KOPT-K1 (cell line): ENCODE measurements around the gene TOX2.

Experiments used
- H3K27ac ChIP-seq: fragments of 200-600 bp; sonication (generic); 2 replicates; pipeline ENCODE4 v1.5.1; 2016; ENCODE audit warnings: antibody characterized with exemption, mild to moderate bottlenecking, low read depth, low read length; ENCODE audit not compliant: poor library complexity, severe bottlenecking
- H3K36me3 ChIP-seq: fragments of 200-600 bp; sonication (generic); 2 replicates; pipeline ENCODE4 v1.5.1; 2017; ENCODE audit warnings: antibody characterized with exemption, mild to moderate bottlenecking, low read length, moderate library complexity; ENCODE audit not compliant: insufficient read depth
- H3K9me3 ChIP-seq: fragments of 200-600 bp; sonication (generic); 2 replicates; pipeline ENCODE4 v1.5.1; 2017; ENCODE audit warnings: antibody characterized with exemption, low read length, mild to moderate bottlenecking; ENCODE audit not compliant: insufficient read depth, poor library complexity, severe bottlenecking

TOX2 gene

DNA sequence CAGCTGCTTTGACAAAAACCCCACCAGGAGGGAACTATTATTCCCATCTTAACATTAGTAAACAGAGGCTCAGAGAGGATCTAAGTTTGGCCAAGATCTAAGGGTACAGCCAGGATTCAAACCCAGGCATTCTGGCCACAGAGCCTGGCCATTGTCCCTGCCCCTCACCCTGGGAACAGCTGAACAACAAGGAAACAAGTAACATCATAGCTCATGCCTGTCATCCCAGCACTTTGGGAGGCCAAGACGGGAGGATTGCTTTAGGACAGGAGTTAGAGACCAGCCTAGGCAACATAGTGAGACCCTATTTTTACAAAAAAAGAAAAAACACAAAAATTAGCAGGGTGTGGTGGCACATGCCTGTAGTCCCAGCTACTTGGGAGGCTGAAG, 27.5 kb downstream of the TOX2 start:
- Histone ChIP-seq H3K36me3 (no peaks in the 10 kb centered on the region), H3K27ac (no peak overlapping the region), H3K9me3 (no peaks in the 10 kb centered on the region)

DNA sequence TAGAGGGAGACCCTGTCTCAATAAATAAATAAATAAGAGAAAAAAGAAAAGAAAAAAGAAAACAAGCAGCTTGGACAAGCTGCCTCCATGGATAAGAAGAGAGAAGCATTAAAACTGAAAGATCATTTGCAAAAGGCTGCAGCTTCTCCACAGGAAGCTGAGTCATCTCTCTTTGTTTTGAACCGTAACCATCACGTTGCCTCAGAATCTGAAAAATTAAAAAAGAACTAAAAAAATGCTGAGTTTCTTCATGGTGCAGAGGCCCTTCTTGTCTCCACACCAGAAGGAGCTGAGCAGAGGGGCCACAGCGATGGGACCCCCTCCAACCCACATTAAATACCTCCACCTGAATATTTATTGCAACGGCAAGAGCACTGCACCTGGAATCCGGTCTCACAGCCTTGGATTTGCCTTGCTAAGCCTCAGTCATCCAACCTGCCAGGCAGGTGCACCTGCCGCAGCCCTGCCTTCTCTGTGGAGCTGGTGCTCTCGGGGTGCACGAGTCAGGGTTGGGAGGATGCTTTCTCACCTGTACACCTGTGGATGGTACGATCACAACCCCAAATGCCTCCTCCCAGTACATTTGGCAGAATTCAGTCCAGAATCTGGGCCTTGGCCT, 28.1 kb downstream of the TOX2 start:
- Histone ChIP-seq H3K9me3 (no peaks in the 10 kb centered on the region), H3K27ac (no peak overlapping the region), H3K36me3 (no peaks in the 10 kb centered on the region)

DNA sequence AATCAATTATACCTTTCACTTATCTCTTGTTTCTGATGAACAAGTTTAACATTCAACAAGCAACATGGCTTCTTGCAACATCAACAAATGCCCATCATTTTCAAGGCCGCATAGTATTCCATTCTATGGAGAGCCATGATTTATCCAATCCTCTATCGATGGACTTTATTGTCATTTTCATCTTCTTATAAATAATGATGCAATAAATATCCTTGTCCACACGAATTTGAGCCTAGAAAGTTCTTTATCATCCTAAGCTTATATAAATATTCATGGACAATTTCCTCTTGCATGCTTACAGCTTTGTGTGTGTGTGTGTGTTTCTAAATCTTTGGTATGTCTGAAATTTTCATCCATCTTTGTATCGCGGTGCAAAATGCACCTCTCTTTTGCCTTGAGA, 29.1 kb downstream of the TOX2 start:
- H3K9me3 ChIP-seq = no peaks in the 10 kb centered on the region
- H3K27ac ChIP-seq = no peak overlapping the region

DNA sequence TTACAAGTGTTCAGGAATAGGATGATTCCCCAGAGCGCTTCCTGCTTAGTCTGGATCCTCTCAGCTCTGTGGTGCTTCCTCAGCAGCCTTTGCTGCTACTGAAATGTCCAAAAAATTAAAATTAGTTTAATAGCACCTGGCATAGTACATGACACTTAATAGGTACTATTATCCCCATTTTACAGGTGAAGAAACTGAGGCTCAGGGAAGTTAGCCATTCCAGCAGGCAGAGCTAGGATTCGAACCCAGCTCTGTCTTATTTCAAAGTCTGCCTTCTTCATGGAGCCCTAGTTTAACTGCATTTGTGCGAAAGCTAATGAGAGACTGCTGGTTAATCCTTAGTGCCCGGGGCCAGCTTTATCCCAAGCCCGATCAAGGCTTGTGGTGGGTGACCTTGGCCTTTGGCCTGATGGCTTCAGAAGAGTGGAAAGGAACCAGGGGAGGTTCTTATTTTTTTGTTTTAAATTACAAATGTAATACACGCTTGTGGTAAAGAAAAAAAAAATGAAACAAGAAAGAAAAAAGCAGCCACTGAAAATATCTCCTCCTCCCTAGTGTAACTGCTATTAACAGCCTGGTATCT, 30.1 kb downstream of the TOX2 start:
- no peaks in the 10 kb centered on the region for H3K36me3 ChIP-seq
- no peak overlapping the region for H3K27ac ChIP-seq
- H3K9me3 ChIP-seq = no peaks in the 10 kb centered on the region

More for the DNA sequence above, 29.1 kb downstream of the TOX2 start:
- no peaks in the 10 kb centered on the region for H3K36me3 ChIP-seq

DNA sequence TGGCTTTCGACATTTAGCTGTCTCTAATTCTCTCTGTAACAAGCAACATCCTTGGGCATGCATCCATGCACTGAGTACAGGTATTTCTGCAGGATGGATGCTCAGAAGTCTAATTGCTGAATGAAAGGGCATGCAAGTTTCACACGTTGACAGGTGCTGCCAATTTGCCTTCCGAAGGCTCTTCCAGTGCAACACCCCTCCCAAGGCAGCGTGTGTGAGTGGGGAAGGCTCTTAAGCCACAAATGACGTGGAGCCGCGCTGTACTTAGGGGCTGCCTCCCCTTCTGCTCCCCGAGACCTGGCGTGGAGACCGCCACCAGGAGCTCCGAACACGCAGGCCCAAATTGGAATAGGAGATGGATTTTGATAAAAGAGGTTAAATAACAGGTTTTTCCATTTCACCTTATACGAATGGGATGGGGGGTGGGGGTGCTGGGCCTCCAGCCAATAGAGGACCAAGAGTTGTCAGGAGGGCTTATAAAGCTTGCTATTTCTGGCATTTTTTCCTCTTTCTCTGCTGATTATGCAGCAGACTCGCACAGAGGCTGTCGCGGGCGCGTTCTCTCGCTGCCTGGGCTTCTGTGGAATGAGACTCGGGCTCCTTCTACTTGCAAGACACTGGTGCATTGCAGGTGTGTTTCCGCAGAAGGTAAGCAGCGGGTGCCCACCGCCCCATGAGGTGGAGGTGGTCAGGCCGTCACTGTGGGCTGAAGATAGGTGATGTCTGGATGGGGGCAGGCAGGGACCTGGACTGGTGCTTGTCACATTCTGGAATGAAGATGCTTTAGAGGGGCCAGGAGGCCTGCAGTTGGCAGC, 30.9 kb downstream of the TOX2 start:
- Histone ChIP-seq H3K36me3 (no peaks in the 10 kb centered on the region), H3K9me3 (no peaks in the 10 kb centered on the region), H3K27ac (no peak overlapping the region)

DNA sequence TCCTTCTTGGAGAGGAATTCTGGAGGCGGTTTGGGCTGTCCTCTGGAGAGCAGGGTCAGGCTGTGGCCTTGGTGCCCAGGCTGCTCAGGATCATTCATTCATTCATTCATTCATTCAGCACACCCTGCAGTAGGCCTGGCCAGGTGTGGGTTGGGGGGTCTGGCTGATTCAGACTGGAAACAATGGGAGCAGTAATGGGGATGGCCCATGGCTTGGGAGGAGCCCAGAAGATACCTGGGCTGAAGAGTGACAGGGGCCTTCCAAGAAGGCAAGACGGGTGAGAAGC, 31.5 kb downstream of the TOX2 start:
- no peaks in the 10 kb centered on the region for H3K9me3 ChIP-seq
- no peak overlapping the region for H3K27ac ChIP-seq
- no peaks in the 10 kb centered on the region for H3K36me3 ChIP-seq

DNA sequence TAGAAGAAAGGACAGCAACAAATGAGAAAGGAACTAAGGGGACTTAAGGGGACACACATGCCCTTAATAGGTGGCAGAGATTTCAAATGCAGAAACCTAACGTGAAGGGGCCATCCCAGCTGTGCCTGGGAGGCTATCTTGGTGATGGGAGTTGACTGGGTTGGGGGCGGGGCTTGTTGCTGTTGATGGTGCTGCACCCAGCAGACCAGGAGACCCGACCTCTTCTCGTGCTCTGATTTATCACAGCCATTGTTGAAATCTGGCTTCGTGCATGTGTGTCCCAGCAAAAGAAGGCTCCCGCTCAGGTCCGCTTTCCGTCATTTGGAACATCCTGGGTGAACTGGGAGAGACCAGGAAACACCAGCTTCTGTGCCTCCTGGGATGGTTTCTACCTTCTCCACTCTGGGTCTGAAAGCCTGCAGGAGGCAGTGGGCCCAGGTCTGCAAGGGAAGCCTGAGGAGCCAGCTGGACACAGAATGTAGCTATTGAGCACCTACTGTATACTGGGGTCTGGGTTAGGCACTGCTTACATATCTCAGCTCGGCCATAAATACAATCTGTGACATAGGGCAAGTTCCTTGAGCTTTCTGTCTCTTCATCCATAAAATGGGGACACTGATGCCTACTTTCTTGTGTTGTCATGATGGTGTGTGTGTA, 32.1 kb downstream of the TOX2 start:
- no peaks in the 10 kb centered on the region for H3K36me3 ChIP-seq
- H3K9me3 ChIP-seq = no peaks in the 10 kb centered on the region
- no peak overlapping the region for H3K27ac ChIP-seq

DNA sequence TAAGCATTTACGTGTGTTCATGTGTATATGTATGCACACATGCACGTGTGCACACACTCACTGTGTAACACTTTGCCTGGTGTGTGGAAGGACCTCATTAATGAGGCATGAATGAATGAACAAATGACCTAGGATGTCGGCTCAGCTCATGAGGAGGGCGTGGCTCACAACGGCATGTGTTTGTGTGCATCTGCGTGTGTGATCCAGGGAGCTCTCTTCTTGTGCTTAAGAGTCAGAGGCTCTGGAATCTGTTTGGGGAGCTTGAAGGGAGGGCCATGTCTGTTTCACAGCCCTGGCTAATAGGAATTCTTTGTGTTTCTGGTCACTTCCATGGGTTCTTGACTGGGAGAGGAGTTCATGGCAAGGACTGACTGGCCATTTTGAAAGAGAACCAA, 32.7 kb downstream of the TOX2 start:
- Histone ChIP-seq H3K36me3 (no peaks in the 10 kb centered on the region), H3K27ac (no peak overlapping the region), H3K9me3 (no peaks in the 10 kb centered on the region)

DNA sequence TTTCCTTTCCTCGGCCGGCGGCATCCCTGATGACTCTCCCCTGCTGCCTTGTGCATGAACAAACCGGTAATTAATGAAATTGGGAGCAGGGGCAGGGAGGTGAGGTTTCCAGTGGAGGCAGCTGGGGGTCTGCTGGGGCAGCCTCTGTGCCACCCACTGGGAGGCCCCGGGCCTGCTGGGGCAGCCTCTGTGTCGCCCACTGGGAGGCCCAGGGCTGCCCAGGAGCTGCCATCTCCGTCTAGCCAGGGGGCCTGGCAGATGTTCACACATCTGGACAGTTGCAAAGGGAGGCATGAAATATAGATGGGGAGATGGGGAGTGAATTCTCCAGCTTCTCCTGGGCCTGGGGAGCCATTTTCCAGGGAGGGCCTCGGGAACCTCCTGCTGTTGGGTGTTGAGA, 33.8 kb downstream of the TOX2 start:
- Histone ChIP-seq H3K9me3 (no peaks in the 10 kb centered on the region), H3K27ac (no peak overlapping the region), H3K36me3 (no peaks in the 10 kb centered on the region)

DNA sequence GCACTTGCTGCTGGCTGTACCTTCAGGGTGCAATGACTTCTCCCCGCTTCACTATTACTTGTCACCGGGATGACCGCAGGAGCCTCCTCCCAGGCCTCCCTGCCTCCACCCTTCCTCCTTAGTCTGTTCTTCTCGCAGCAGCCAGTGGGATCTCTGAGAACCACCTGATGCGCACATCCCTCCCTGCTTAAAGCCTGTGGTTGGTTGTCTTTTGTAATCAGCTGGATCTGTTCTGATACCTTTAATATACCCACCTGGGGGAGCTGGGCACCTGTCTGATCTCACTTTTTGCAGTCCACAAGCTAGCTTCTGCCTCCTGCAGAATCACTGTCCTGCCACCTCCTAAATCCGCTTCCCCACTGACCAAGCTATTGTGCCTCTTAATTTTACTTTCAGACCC, 34.6 kb downstream of the TOX2 start:
- H3K36me3 ChIP-seq = no peaks in the 10 kb centered on the region
- no peak overlapping the region for H3K27ac ChIP-seq
- H3K9me3 ChIP-seq = no peaks in the 10 kb centered on the region

DNA sequence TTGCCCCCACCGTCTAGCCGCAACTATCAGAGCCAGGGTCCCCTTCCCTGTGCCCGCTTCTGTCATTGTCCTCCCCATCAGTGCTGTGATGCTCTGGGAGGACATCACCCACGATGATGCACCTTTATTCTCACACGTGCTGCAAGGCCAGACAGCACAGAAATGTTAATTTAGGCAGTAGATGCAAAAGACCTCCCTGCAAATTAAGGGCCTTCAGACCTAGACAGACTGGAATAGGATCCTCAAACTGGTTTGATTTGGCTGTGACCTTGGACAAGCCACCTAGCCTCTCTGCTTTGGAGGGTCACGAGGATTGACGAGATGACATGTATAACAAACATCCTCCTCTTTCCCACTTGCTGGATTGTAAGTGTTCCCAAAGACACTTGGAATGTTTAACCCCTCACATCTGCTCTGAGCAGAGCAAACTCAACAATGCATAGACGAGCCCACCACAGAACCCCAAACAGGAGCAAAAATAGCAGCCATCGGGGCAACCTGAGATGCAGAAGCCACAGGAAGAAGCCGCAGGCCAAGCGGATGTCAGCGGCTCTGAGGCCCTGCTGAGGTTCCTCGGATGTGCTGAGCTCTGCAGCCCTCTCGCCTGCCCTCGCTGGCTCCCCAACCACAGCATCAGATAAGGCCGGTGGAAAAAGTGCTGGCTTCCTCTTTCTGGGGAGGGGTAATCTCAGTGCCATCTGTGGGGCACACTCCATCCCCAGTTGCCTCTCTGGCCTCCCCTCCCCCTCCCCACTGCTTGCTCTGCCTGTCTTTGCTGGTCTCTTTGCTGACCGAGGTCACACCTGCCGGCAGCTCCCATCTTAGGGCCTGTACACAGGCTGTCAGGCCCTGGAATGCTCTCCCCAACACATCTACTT, 35.3 kb downstream of the TOX2 start:
- H3K27ac ChIP-seq = no peak overlapping the region
- no peaks in the 10 kb centered on the region for H3K36me3 ChIP-seq
- H3K9me3 ChIP-seq = no peaks in the 10 kb centered on the region

DNA sequence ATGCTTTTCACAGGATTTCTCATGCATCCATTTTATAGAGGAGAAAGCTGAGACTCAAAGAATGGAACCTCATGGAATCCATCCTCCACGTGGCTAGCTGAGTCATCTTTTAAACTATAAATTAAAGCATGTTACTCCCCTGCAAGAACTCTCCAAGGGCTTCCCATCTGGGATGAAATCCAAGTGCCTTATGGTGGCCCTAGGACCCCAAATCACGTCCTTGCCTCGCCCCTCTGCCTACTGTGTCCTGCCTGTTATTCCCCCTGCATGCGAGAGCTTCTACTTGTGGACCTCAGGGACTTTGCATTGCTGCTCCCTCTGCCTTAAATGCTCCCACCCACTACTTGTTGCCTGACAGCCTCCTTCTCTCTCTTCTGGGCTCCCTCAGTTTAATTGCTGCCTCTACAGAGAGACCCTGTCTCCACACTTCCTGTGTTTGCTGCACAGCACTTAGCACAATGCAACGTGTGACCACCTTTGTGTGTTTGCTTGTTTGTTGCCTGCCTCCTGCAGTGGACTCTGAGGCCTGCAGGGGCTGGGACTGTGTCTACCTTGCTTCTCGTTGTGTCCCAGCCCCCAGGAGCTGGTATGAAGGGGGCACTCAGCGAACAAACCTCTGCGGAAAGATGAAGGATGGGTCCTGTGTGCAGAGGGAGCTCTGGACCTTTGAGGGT, 39.4 kb downstream of the TOX2 start:
- H3K27ac ChIP-seq = no peak overlapping the region
- peaks cover 4% of the 10 kb centered on the region for H3K9me3 ChIP-seq
- H3K36me3 ChIP-seq = no peaks in the 10 kb centered on the region

DNA sequence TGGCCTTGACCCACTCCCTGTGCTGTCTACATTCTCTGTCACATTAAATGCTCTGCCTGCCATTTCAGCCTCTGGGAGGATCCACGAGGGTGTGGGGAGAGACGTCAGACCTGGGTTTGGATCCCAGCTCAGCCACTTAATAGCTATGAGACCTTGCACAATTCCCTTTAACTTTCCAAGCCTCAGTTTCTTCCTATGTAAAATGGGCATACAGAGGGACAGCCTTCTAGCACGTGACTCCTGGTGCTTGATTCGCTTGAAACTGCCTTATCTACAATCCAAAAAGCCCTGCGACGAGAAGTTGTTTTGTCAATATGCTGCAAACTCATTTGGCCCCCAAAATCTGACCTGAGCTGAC, 40.0 kb downstream of the TOX2 start:
- H3K36me3 ChIP-seq = no peaks in the 10 kb centered on the region
- H3K27ac ChIP-seq = no peak overlapping the region
- peaks cover 4% of the 10 kb centered on the region for H3K9me3 ChIP-seq

DNA sequence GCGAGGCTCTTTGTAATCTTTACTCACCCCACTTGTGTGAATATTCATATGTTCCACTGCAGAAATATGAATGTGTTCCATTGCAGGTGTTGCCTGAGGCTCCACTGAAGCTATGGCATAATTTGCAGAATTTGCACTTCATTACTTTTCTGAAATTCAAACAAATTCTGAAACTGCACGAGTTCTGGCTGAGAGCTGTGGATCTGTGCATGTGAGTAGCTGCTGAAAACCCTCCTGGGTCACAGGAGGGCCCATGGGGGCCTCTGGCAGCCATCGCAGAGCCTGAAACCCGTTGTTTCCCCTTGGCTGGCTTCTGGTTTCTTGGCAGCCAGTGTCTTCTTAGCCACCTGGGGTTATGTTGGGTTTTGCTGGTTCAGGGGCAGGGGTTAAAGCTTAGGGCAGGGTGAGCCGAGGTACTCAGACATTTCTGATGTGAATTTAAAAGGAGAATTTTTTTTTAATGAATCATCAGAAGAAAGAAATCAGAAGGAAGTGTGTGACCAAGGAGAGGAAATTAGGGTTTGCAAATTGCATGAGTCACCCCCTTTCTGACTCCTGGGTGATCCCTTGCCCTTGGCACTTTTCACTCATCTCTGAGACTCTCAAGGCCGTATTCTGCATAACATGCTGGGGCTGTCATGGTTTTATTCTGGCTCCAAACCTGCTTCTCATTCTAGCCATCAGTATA, 40.6 kb downstream of the TOX2 start:
- H3K27ac ChIP-seq = no peak overlapping the region
- H3K36me3 ChIP-seq = no peaks in the 10 kb centered on the region
- peaks cover 4% of the 10 kb centered on the region for H3K9me3 ChIP-seq
